GM18868 (cell line): Measurements from ENCODE around the gene UTP11.
"Not testable (repeated sequence)": the region's sequence is repeated elsewhere in the genome, so short reads cannot be mapped to it uniquely, and the experiment has no call there.

Experiments used
- ATAC-seq: cut with Tn5 transposase; IDR thresholded peaks from one replicate; pipeline ENCODE4 v1.9.1; 2021; ENCODE audit warnings: mild to moderate bottlenecking, moderate library complexity; ENCODE audit not compliant: unreplicated experiment

UTP11 gene

DNA sequence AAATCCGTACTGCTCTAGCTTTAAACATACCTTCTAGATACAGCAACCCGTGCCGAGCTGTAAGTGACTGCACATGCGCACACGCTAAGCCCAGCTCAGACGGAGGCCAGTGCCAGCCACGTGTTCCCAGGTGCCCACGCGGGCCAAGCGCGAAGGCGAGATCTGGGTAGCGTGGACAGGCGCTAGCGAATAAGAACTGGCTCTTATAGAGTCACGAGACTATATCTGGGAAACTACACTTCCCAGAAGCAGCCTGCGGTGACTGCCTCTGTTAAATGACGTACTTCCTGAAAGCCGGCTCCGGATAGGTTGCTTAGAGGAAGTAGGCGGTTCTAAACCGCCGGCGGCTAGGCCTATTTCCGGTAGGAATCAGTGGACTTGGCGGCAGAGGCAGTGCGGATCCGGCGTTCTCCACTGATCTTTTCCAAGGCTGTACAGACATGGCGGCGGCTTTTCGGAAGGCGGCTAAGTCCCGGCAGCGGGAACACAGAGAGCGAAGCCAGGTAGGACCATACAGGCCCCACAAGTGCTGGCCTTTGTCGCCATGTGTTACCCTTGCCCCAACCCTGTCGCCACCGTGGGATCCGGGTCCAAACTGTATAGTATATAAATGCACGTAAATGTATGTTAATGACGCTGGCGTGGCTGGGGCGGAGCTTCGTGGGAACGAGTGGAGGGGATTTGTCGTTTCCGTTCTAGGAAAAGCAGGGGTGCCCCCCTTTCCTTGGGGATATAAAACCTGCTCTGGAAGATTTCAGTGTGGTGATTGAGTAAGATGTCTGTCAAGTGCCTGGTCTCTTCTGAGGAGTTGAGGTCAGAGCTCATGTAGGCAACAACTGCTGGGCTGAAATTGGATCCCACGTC lies at the start of gene UTP11:
UTP11 (plus strand) TSS at position 372 of the 864 bp plus-strand sequence; CDS start at position 441, 69 bp downstream.
- ATAC-seq = peak; percentile 92

GRCh38 chr1:37964106-37964505 lies 48.4 kb upstream of the UTP11 start:
- ATAC-seq = not testable (repeated sequence)

DNA sequence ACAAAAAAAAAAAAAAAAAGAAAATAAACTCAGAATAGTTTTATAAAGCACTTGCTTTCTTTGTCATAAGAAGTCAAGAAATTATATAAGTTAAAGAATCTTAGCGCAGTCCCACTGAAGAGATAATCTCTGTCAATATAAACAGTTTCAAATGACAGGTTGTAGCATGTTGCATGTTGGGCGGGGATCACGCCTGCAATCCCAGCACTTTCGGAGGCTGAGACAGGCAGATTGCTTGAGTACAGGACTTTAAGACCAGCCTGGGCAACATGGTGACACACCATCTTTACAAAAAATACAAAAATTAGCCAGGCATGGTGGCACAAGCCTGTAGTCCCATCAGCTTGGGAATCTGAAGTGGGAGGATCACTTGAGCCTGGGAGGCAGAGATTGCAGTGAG lies 47.2 kb upstream of the UTP11 start:
- ATAC-seq = no peak

DNA sequence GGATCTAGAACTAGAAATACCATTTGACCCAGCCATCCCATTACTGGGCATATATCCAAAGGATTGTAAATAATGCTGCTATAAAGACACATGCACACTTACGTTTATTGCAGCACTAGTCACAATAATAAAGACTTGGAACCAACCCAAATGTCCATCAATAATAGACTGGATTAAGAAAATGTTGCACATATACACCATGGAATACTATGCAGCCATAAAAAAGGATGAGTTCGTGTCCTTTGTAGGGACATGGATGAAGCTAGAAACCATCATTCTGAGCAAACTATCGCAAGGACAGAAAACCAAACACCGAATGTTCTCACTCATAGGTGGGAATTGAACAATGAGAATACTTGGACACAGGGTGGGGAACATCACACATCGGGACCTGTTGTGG lies 38.9 kb upstream of the UTP11 start:
- not testable (repeated sequence) for ATAC-seq

GRCh38 chr1:37974567-37974966 lies 38.0 kb upstream of the UTP11 start:
- ATAC-seq = no peak

DNA sequence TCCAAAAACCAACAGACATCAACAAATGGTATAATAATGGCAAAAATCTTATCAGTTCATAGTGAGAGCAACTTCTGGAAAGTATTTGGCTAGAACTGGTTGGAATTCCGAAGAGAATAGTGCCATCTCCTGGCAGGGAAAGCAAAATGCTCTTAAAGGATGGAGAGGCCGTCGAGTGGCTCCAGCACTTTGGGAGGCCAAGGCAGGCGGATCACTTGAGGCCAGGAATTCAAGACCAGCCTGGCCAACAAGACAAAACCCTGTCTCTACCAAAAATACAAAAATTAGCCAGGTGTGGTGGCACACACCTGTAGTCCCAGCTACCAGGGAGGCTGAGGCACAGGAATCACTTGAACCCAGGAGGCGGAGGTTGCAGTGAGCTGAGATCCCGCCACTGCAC lies 37.5 kb upstream of the UTP11 start:
- not testable (repeated sequence) for ATAC-seq

GRCh38 chr1:37978541-37978940 lies 34.0 kb upstream of the UTP11 start:
- ATAC-seq = no peak

- no peak for ATAC-seq
These were observed 29.0 kb upstream of the UTP11 start for GRCh38 chr1:37983546-37983945.

DNA sequence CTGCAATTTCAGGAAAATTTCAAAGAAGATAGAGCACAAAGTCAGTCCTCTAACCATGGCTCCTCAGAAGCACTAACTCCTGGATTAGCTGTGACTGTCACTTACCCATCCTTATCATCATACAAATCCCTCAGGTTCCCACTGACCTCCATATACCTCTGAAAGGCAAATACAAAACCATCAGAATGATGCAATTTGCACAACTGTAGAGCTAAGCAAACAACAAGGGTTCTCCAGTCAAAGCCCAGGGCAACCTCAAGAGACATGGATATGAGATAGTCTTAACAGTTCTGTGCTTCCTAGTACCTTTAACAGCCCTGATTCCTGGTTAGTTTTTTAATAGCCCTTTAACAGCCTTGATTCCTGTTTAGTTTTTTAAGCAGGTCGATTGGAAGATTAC lies 24.9 kb upstream of the UTP11 start:
- ATAC-seq = no peak

DNA sequence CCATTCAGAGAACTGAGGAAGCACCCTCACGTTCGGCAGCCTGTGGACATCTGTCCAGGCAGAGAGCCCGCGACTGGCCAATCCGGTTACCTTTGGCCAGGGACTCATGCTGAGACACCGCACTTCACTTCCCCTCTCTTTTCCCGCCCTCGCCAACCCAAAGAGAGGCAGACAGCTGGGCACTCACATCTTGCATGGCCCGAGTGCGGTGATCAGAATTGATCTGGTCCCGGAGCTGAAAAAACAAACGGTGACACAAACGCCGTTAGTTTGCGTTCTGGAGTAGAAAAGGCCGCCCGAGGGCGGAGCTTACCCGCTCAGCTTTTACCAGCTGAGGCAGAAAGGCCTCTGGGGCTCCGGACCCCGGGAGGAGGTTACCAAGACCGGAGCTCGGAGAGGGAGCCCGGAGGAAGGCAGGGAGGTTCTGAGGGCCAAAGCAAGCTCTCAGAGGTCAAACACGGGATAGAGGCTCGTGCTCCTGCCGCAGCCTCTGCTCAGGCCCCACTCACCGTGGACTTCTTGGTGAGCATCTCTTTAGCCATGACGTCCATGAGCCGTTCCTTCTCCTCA lies 23.1 kb upstream of the UTP11 start:
- ATAC-seq = peak; percentile 24

- ATAC-seq = no peak
These were observed 17.5 kb upstream of the UTP11 start for GRCh38 chr1:37994886-37995566.

- no peak for ATAC-seq
These were observed 16.7 kb upstream of the UTP11 start for GRCh38 chr1:37995751-37996345.

- no peak for ATAC-seq
These were observed 15.1 kb upstream of the UTP11 start for GRCh38 chr1:37997256-37998088.

DNA sequence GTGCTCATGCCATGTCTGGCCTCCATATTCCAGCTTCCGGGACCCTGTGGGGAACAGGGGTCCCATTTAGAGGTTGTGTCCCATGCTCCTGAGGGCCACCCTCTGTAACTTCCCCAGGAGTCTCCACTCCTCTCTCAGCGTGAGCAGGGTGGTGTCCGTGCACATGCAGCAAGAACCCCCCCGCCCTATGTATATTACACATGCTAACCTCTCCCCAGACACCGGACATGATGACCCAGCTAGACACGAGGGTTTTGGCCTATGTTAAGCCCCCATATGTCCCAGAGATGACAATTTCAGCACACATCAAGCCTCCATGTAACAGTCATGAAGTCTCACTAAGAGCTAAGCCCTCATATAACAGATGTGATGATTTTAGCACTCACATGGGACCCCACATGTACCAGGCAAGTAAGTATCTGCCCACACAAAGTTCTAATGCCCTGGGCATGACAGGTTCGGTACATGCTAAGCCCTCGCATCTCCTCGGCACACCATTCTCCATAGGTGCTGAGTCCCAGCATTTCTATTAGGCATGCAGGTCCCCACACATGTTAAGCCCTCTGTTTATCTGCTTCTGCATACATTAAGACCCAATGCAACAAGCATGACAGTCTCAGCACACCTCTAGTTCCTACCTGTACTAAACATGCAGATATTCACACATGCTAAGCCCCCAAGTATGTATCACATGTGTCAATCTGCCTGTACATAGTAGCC lies 14.3 kb upstream of the UTP11 start:
- no peak for ATAC-seq

GRCh38 chr1:37998913-37999429 lies 13.6 kb upstream of the UTP11 start:
- no peak for ATAC-seq

DNA sequence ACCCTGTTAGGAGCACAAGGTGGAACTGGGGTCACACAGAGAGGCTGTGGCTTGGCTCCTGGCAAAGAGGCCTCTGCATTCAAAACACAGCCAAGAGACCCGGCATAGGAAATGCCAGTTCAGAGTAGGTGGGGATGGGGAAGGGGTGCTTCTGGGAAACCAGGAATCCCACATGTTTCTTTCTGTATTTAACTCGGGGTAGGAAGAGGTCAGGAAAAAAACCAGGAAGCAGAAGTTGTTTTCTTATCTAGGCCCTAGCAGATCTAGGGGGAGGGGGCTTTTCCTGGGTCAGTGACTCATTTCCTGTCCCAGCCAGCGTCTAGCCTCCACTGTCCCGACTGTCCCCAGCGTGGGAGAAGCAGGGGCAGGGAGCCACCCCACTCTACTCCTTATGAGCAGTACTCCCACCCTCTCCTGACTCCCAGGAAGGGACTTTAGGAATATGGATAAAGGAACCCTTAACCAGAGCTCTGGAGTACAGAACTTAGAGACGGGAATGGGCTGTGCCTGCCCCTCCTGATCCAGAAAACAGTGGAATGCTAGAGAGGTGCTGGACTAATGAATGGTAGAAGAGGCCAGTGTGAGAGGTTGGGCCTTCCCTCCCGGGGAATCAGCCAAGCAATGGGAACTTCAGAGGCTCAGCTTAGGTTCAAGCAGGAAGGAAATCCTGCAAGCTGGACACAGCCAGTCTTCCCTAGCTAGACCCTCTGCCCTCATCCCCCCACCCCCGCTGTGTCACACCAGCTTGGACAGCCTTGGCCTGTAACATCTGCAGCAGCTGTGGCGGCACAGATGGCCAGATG lies 12.9 kb upstream of the UTP11 start:
- ATAC-seq = no peak

GRCh38 chr1:38000233-38000528 lies 12.4 kb upstream of the UTP11 start:
- ATAC-seq = no peak

DNA sequence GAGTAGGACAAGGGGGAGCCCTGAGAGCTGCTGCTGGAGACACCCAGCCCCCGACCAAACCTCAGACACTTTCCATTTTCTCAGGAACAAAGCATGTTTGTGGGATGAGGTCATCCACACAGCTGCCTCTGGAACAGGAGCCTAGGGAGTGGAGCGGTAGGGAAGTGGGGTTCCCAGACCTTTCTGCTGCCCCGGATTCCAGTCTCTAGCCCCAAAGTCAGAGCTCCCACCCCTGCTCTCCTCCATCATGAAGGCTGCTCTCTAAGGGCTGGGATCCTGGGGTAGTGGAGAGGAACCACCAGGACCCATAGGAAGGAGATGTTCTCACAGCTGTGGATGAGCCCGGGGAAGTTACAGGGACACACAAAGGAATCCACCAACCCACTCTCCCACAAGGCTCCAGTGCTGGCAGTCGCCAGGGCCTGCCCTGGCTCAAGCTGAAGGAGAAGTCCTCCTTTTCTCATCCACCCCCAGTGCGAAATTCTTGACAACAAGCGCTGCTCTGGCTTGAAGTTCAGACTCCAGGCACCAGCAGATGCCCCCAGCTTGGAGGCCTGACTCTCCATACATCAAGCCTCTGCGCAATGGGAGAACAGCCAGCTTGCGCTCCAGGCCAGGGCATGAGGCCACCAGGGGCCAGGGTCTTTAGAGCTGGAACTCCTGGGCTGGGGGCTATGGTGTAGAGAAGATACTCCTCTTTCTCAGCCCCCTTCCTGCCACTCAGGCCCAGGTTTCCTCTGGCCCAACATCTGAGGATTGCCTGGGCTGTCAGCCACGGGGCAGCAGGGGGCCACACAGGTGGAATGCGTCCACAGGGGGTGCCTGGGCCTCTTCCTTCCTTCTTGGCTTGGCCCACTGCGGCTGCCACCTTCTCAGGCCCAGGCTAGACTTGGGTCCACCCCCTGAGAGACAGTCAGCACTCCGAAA lies 11.7 kb upstream of the UTP11 start:
- ATAC-seq = no peak
